ENCODE results near the gene YIPF4. TPM values are rescaled to one million over a fixed set of nuclear protein-coding genes. Genes with fewer than 3 reads are reported as not detected.
"Not testable (repeated sequence)": the region's sequence is repeated elsewhere in the genome, so short reads cannot be mapped to it uniquely, and the experiment has no call there.

Gene YIPF4
- 10 to 100 TPM; 39.1 to 46.6 TPM for total RNA-seq

GRCh38 chr2:32277674-32278477 lies at the start of gene YIPF4:
YIPF4 (plus strand) TSS chr2:32277904; CDS start chr2:32278156, 252 bp downstream.
- POLR2A ChIA-PET, result no interaction called here

GRCh38 chr2:32228181-32228580 lies 49.5 kb upstream of the YIPF4 start:
- POLR2A ChIA-PET, result no interaction called here

More at GRCh38 chr2:32277674-32278477, at the start of gene YIPF4:
- CTCF ChIA-PET, result interaction anchor here (0.6 kb wide), 1 partner anchor 67 kb away, joined by 3 read pairs; no protein-coding TSS in a partner anchor

GRCh38 chr2:32229635-32230034 lies 48.1 kb upstream of the YIPF4 start:
- POLR2A ChIA-PET, result no interaction called here
- CTCF ChIA-PET, result no interaction called here

More at GRCh38 chr2:32228181-32228580, 49.5 kb upstream of the YIPF4 start:
- CTCF ChIA-PET, result interaction anchor here (0.5 kb wide), 1 partner anchor 162 kb away, joined by 3 read pairs; no protein-coding TSS in a partner anchor

GRCh38 chr2:32231959-32232358 lies 45.7 kb upstream of the YIPF4 start:
- CTCF ChIA-PET, result interaction anchor here (0.7 kb wide), 1 partner anchor 43 kb away, joined by 3 read pairs; no protein-coding TSS in a partner anchor
- POLR2A ChIA-PET, result no interaction called here

GRCh38 chr2:32235315-32235714 lies 42.4 kb upstream of the YIPF4 start:
- POLR2A ChIA-PET, result interaction anchor here (0.5 kb wide), 1 partner anchor 178 kb away, joined by 4 read pairs; no protein-coding TSS in a partner anchor
- CTCF ChIA-PET, result no interaction called here

GRCh38 chr2:32237488-32237887 lies 40.2 kb upstream of the YIPF4 start:
- POLR2A ChIA-PET, result no interaction called here
- CTCF ChIA-PET, result no interaction called here

GRCh38 chr2:32237996-32238395 lies 39.7 kb upstream of the YIPF4 start:
- ChIA-PET CTCF (no interaction called here), POLR2A (no interaction called here)

GRCh38 chr2:32242331-32242730 lies 35.4 kb upstream of the YIPF4 start:
- ChIA-PET CTCF (no interaction called here), POLR2A (no interaction called here)

- CTCF ChIA-PET, result no interaction called here
- POLR2A ChIA-PET, result no interaction called here
These were observed 30.8 kb upstream of the YIPF4 start for GRCh38 chr2:32246911-32247310.

GRCh38 chr2:32248299-32248698 lies 29.4 kb upstream of the YIPF4 start:
- POLR2A ChIA-PET, result no interaction called here
- CTCF ChIA-PET, result interaction anchor here (0.6 kb wide), 1 partner anchor 391 kb away, joined by 3 read pairs; no protein-coding TSS in a partner anchor

- ChIA-PET POLR2A (no interaction called here), CTCF (no interaction called here)
These were observed 27.9 kb upstream of the YIPF4 start for GRCh38 chr2:32249731-32250236.

GRCh38 chr2:32250290-32250689 lies 27.4 kb upstream of the YIPF4 start:
- CTCF ChIA-PET, result no interaction called here

GRCh38 chr2:32258242-32258641 lies 19.5 kb upstream of the YIPF4 start:
- ChIA-PET CTCF (no interaction called here), POLR2A (no interaction called here)

More at GRCh38 chr2:32250290-32250689, 27.4 kb upstream of the YIPF4 start:
- POLR2A ChIA-PET, result no interaction called here

GRCh38 chr2:32260376-32260775 lies 17.3 kb upstream of the YIPF4 start:
- POLR2A ChIA-PET, result no interaction called here
- CTCF ChIA-PET, result interaction anchor here (0.6 to 1.0 kb wide), 2 partner anchors 240 to 293 kb away, joined by 3 read pairs; no protein-coding TSS in a partner anchor

GRCh38 chr2:32262105-32262504 lies 15.6 kb upstream of the YIPF4 start:
- ChIA-PET POLR2A (no interaction called here), CTCF (no interaction called here)

- POLR2A ChIA-PET, result no interaction called here
- CTCF ChIA-PET, result no interaction called here
These were observed 13.1 kb upstream of the YIPF4 start, which contains the start of gene NLRC4 for GRCh38 chr2:32264422-32265105. NLRC4 (minus strand) TSS chr2:32264886; CDS start chr2:32256775, 8,111 bp downstream.

GRCh38 chr2:32271063-32271462 lies 6.6 kb upstream of the YIPF4 start:
- POLR2A ChIA-PET, result no interaction called here
- CTCF ChIA-PET, result no interaction called here

- ChIA-PET POLR2A (no interaction called here), CTCF (no interaction called here)
These were observed 5.4 kb upstream of the YIPF4 start for GRCh38 chr2:32272279-32272678.

- CTCF ChIA-PET, result no interaction called here
- POLR2A ChIA-PET, result no interaction called here
These were observed 3.4 kb upstream of the YIPF4 start for GRCh38 chr2:32274289-32274688.

GRCh38 chr2:32275790-32276189 lies 1.9 kb upstream of the YIPF4 start:
- POLR2A ChIA-PET, CTCF ChIA-PET: not testable (repeated sequence)

GRCh38 chr2:32277363-32277673 lies 386 bp upstream of the YIPF4 start:
- ChIA-PET CTCF (no interaction called here), POLR2A (no interaction called here)

Measured in activated CD8-positive, alpha-beta memory T cell treated with anti-CD3 and anti-CD28 coated beads for 36 hours (primary cell).